ENCODE data around the gene PLEKHG4B.
A peak's percentile ranks its signal among the peaks of the same experiment; 100 is the strongest.
"Not testable (repeated sequence)": the region's sequence is repeated elsewhere in the genome, so short reads cannot be mapped to it uniquely, and the experiment has no call there.

The PLEKHG4B gene, protein sequence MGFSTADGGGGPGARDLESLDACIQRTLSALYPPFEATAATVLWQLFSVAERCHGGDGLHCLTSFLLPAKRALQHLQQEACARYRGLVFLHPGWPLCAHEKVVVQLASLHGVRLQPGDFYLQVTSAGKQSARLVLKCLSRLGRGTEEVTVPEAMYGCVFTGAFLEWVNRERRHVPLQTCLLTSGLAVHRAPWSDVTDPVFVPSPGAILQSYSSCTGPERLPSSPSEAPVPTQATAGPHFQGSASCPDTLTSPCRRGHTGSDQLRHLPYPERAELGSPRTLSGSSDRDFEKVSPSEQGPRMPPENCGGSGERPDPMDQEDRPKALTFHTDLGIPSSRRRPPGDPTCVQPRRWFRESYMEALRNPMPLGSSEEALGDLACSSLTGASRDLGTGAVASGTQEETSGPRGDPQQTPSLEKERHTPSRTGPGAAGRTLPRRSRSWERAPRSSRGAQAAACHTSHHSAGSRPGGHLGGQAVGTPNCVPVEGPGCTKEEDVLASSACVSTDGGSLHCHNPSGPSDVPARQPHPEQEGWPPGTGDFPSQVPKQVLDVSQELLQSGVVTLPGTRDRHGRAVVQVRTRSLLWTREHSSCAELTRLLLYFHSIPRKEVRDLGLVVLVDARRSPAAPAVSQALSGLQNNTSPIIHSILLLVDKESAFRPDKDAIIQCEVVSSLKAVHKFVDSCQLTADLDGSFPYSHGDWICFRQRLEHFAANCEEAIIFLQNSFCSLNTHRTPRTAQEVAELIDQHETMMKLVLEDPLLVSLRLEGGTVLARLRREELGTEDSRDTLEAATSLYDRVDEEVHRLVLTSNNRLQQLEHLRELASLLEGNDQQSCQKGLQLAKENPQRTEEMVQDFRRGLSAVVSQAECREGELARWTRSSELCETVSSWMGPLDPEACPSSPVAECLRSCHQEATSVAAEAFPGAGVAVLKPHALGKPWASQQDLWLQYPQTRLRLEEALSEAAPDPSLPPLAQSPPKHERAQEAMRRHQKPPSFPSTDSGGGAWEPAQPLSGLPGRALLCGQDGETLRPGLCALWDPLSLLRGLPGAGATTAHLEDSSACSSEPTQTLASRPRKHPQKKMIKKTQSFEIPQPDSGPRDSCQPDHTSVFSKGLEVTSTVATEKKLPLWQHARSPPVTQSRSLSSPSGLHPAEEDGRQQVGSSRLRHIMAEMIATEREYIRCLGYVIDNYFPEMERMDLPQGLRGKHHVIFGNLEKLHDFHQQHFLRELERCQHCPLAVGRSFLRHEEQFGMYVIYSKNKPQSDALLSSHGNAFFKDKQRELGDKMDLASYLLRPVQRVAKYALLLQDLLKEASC (N-terminal part only)

GRCh38 chr5:91556-92263 is at the start of gene PLEKHG4B:
PLEKHG4B (plus strand) TSS chr5:92168; CDS start chr5:92232, 64 bp downstream.
- DNase-seq = peak; percentile 75

- DNase-seq = no peak
Measured at GRCh38 chr5:42250-42649, 49.7 kb upstream of the PLEKHG4B start.

- no peak for DNase-seq
Measured at GRCh38 chr5:48192-48591, 43.8 kb upstream of the PLEKHG4B start.

- not testable (repeated sequence) for DNase-seq
Measured at GRCh38 chr5:49530-49929, 42.4 kb upstream of the PLEKHG4B start.

DNA sequence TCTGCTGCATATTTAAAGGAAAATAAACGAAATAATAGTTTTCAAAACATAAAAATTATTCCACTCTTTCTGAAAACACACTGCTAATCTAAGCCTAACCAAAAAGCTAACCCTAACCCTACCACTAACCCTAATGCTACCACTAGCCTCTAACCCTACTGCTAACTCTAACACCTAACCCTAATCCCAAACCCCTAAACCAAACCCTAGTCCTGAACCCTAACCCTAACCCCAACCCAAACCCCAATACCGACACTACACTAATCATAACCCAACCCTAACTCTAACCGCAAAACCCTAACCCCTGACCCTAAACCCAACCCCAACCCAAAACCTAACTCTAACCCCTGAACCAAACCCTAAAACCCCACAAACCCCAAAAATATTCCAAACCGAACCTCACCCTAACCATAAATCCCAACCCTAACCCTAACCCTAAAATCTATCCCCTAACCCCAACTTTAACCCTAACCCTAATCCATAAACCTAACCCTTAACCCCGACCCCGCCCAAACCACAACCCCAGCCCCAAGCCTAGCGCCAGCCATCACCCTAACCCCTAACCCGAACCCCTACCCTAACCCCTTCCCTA is 41.9 kb upstream of the PLEKHG4B start:
- no peak for DNase-seq

GRCh38 chr5:50724-51499 is 41.1 kb upstream of the PLEKHG4B start:
- no peak for DNase-seq

DNA sequence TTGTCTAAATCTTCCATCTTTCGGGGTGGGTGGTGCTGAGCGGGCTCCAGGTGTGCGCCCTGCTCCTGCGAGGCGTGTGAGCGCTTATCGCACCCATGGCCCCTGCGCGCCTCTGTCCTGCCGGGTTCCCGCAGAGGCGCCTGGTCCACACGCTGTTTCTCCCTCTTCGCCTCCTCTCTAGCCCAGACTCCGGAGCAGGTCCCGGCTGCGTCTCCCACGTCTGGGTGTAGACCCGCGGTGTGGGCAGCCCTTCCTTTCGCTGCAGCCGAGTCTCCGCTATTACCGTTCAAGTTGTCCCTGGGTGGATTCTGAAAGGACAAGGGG is 40.5 kb upstream of the PLEKHG4B start:
- DNase-seq = no peak

- DNase-seq = peak; percentile 58
Measured at GRCh38 chr5:53381-54174, 38.4 kb upstream of the PLEKHG4B start.

DNA sequence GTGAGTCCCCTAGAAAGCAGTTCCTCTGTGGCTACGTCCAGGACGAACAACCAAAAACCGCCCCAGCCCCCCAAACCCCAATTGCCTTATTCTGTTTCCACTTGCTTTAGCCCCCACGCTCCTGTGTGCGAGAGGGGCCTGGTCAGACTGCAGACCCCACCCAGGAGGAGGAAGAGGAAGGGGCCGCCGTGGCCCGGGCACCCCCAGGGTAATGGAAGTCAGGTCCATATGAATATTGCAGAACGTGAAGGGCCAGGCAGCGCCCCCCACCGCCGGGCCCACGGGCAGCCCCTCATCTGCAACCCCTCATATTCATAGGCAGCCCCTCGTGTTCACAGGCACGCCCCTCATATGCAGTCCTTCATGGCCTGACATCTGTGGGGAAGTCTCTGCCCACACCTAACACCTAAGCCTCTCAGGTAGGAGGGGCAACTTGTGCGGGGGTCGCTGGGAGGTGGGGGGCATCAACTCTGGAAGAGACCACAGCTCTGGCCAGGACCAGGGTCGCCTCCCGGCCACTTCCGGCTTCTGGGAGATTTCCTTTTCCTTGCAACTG is 37.7 kb upstream of the PLEKHG4B start:
- no peak for DNase-seq

GRCh38 chr5:54876-55569 is 36.9 kb upstream of the PLEKHG4B start:
- no peak for DNase-seq

- no peak for DNase-seq
Measured at GRCh38 chr5:56561-57290, 35.2 kb upstream of the PLEKHG4B start.

DNA sequence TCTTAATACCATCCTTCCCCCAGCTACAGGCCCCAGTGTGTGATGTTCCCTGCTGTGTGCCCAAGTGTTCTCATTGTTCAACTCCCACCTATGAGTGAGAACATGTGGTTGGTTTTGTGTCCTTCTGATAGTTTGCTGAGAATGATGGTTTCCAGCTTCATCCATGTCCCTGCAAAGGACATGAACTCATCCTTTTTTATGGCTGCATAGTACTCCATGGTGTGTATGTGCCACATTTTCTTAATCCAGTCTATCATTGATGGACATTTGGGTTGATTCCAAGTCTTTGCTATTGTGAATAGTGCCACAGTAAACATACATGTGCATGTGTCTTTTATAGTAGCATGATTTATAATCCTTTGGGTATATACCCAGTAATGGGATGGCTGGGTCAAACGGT is 31.7 kb upstream of the PLEKHG4B start:
- DNase-seq = not testable (repeated sequence)

GRCh38 chr5:70440-70839 is 21.5 kb upstream of the PLEKHG4B start:
- DNase-seq = no peak

DNA sequence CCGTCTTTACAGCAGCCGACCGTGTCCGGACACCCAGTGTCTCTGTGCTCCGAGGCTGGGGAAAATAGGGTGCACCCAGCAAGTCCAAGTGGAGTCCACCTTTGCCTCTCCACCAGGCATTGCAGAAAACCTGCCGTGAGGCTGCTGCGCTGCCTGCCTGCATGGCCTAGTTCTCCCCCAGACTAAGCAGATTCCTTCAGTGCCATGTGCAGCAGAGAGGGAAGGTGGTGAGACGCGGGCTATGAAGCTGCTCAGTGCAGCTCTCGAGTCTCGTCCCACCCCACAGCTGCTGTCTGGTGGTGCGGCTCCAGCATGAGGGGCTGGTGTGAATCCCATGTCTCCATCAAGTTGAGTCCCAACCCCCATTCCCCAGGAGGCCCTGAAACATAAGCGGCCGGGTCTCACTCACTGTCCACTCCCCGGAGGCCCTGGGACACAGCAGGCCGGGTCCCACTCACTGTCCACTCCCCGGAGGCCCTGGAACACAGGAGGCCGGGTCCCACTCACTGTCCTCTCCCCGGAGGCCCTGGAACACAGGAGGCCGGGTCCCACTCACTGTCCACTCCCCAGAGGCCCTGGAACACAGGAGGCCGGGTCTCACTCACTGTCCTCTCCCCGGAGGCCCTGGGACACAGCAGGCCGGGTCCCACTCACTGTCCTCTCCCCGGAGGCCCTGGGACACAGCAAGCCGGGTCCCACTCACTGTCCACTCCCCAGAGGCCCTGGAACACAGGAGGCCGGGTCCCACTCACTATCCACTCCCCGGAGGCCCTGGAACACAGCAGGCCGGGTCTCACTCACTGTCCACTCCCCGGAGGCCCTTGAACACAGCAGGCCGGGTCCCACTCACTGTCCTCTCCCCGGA is 19.4 kb upstream of the PLEKHG4B start:
- not testable (repeated sequence) for DNase-seq

DNA sequence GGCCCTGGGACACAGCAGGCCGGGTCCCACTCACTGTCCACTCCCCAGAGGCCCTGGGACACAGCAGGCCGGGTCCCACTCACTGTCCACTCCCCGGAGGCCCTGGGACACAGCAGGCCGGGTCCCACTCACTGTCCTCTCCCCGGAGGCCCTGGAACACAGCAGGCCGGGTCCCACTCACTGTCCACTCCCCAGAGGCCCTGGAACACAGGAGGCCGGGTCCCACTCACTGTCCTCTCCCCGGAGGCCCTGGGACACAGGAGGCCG is 18.9 kb upstream of the PLEKHG4B start:
- DNase-seq = not testable (repeated sequence)

DNA sequence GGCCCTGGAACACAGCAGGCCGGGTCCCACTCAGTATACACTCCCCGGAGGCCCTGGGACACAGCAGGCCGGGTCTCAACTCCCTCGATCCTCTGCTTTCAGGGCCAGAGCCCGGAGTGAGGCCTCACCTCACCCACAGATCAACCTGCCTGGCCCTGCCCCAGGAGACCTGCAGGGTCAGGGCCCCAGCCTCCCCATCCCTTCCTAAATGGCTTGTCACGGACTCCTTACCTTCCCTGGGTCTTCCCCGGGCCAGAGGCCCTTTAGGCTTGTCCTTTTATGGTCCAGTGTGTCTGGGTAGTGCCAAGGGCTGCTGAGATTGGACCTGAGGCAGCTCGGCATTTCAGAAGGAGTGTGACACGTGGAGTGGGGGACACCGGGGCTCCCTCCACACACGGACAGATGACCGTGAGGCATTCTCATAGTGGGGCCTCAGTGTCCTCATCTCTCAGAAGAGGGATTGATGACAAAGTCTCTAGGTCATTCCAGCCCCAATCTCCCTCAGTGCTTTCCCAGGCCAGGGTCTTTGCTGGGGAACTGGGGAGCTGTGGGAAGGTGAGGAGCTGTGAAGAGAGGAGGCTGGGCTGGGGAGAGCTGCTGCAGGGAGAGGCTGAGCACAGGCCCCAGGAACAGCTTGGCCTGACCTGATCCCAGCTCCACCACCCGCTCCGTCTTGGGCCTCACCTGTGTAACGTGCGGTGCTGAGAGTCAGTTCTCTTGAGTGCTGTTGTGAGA is 18.0 kb upstream of the PLEKHG4B start:
- no peak for DNase-seq

DNA sequence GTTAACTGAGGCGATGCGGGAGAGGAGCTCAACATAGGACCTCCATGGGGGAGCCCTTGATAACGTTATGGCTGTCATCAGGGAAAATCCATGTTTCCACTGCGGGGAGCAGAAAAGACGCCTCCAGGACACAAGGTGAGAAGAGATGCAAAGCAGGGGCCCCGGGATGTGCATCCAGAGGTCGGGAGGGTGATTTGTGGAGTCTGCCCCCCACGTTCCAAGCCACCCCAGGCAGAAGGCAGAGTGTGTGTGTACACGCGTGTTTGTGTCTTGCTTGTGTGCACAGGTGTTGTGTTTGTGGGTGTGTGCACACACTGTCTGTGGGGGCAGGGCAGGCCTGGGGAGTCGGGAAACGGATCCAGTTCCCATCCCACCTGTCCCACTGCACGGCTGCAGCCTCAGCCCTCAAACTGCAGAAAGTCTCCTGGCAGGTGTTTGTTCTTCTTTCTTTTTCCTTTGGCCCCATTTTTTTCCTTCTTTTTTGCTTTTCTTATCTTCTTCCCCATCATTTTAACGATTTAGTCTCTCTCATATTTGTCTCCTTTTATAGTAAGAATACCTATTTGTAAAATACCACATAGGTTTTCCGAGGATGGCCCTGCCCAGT is 17.4 kb upstream of the PLEKHG4B start:
- no peak for DNase-seq
